GM10248 (cell line): Measurements from ENCODE around the gene GAN.
"Not testable (repeated sequence)": the region's sequence is repeated elsewhere in the genome, so short reads cannot be mapped to it uniquely, and the experiment has no call there.

Experiments
- CTCF ChIA-PET: fragments of 300-600 bp; sonication (Branson Sonifier 250); formaldehyde crosslinking; extraction: SDS; loops from one replicate; lab custom pipeline; 2021; ENCODE audit warnings: antibody characterized with exemption; lab: Yijun Ruan, JAX
- POLR2A ChIA-PET: fragments of 350-650 bp; sonication (Branson Sonifier 250); formaldehyde crosslinking; extraction: SDS; loops from one replicate; lab custom pipeline; 2020; ENCODE audit warnings: antibody characterized with exemption; lab: Yijun Ruan, JAX
- DNase-seq: peaks from one replicate; pipeline ENCODE4 v3.0.0; 2012; ENCODE audit errors: extremely low spot score
- TF ChIP-seq, protein P1 (sequence below): IDR thresholded peaks from 2 replicates; pipeline ENCODE4 v1.5.1; 2012; ENCODE audit warnings: mild to moderate bottlenecking, low read depth; ENCODE audit errors: extremely low read depth, missing control alignments, control extremely low read depth

Gene GAN

DNA sequence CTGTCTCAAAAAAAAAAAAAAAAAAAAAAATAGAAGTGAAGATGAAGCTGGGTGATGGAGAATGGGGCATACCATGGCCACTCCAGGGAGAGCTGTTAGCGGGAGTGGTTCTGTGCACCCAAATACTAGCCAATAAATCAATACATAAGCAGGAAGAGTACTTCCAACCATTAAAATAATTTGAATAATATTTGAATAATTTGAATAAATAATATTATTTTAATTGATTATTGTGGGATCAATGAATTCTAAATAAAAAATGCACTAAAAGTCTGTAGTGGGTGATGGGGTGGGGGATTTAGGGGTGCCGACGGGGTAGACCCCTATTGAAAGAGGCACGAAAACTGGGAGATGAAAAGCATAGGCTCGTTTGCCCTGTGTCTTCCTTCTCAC is 88.4 kb downstream of the GAN start:
- ChIA-PET POLR2A (interaction anchor here (0.7 kb wide), 1 partner anchor 89 kb away, joined by 6 read pairs; the partner anchor contains the start of gene GAN), CTCF (interaction anchor here (0.7 to 3.0 kb wide), 21 partner anchors 10 to 471 kb away, joined by 3 to 16 read pairs (median 3); no protein-coding TSS in a partner anchor)
- TF ChIP-seq, protein P1, sequence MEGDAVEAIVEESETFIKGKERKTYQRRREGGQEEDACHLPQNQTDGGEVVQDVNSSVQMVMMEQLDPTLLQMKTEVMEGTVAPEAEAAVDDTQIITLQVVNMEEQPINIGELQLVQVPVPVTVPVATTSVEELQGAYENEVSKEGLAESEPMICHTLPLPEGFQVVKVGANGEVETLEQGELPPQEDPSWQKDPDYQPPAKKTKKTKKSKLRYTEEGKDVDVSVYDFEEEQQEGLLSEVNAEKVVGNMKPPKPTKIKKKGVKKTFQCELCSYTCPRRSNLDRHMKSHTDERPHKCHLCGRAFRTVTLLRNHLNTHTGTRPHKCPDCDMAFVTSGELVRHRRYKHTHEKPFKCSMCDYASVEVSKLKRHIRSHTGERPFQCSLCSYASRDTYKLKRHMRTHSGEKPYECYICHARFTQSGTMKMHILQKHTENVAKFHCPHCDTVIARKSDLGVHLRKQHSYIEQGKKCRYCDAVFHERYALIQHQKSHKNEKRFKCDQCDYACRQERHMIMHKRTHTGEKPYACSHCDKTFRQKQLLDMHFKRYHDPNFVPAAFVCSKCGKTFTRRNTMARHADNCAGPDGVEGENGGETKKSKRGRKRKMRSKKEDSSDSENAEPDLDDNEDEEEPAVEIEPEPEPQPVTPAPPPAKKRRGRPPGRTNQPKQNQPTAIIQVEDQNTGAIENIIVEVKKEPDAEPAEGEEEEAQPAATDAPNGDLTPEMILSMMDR = no peak
- no peak for DNase-seq

DNA sequence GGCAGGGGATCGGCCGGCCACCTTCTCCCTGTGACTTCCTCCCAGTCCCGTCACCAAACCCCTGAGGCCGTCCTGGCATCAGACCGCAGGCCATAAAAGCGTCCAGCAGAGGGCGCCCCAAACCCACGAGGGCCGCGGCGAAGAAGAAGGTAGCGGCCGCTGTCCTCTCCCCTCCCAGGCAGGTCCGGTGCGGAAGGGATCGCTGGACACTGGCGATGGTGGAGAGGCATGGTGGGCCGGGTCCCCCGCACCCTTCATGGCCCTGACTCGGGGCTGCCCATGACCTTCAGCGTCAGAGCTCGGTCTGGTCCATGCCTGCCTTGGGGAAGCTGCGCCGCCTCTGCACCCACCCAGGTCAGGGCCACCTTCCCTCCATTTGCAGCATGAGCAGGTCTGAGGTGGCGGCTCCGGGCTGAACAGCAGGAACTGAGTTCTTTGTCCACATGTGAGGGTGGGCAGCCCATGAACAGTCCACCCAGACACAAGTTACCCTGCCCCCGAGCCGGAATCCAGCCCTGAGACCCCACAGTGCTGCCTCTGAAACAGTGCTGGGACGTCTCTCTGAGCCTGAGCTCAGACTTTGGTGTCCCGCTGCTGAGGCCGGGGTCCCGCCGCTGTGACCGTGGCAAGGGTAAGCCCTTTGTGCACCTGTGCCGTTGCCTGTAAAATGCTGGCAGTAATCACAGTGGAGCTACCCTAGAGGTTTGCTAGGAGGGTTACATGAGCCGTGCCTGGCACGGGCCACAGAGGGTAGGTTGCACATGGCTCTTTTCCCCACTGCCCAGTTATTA is 89.0 kb downstream of the GAN start:
- peak; percentile 92 for DNase-seq
- TF ChIP-seq, protein P1 = peak; percentile 97
- ChIA-PET CTCF (interaction anchor here (0.6 to 3.0 kb wide), 39 partner anchors 9 to 470 kb away, joined by 3 to 16 read pairs (median 4); no protein-coding TSS in a partner anchor), POLR2A (no interaction called here)

DNA sequence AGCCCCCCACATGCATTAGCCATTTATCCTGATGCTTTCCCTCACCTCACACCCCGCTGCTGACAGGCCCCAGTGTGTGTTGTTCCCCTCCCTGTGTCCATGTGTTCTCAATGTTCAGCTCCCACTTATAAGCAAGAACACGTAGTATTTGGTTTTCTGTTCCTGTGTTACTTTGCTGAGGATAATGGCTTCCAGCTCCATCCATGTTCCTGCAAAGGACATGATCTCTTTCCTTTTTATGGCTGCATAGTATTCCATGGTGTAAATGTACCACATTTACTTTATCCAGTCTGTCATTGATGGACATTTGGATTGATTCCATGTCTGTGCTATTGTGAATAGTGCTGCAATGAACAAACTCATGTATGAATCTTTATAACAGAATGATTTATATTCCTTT is 90.2 kb downstream of the GAN start:
- POLR2A ChIA-PET, DNase-seq: not testable (repeated sequence)
- CTCF ChIA-PET = interaction anchor here (0.7 to 3.0 kb wide), 16 partner anchors 14 to 469 kb away, joined by 3 to 16 read pairs (median 6); no protein-coding TSS in a partner anchor

DNA sequence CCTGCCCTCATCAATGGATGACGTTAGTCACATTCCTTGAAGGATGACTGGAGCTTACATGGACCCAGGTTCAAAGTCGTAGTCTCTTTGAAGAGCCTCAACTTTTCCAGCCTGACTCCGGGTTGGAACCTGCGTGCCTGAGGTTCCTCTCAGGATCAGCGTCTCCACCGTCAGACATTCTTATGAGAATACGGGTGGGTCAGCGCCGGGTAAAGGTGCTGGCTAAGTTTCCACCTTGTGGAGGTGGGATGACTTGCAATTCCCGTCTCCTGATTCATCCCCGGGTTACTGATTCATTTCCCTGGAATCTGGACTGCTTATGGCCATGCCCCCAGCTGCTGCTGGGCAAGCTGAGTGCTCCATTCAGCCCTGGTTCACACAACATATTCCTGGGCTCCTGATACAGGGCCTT is 90.9 kb downstream of the GAN start:
- POLR2A ChIA-PET = no interaction called here
- TF ChIP-seq, protein P1 = no peak
- no peak for DNase-seq
- CTCF ChIA-PET = interaction anchor here (1.9 kb wide), 1 partner anchor 332 kb away, joined by 5 read pairs; no protein-coding TSS in a partner anchor

DNA sequence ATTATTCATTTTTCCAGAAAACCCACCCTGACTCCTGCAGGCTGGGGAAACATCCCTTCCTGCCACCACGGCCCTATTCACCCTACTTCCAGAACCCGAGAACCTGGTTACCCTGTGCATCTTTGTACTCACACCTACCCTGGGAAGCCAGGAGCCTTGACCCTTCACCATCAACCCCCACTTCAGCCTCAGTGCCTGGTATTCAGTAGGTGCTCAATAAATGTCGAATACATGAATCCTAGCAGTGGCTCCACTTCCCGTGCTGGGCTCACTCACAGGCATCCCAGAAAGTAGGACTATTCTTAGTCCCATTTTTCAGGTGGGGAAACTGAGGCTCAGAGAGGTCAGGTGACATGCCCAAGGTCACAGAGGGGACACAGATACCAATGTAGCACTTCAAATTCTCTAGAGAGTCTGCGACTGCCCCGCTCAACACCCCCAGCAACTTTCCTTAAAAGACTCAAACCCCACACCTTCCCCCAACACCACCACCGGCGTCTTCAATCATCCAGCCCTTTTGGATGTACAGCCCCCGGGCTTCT is 93.7 kb downstream of the GAN start:
- ChIA-PET POLR2A (no interaction called here), CTCF (interaction anchor here (1.9 kb wide), 1 partner anchor 224 kb away, joined by 5 read pairs; no protein-coding TSS in a partner anchor)
- TF ChIP-seq, protein P1 = no peak
- no peak for DNase-seq

DNA sequence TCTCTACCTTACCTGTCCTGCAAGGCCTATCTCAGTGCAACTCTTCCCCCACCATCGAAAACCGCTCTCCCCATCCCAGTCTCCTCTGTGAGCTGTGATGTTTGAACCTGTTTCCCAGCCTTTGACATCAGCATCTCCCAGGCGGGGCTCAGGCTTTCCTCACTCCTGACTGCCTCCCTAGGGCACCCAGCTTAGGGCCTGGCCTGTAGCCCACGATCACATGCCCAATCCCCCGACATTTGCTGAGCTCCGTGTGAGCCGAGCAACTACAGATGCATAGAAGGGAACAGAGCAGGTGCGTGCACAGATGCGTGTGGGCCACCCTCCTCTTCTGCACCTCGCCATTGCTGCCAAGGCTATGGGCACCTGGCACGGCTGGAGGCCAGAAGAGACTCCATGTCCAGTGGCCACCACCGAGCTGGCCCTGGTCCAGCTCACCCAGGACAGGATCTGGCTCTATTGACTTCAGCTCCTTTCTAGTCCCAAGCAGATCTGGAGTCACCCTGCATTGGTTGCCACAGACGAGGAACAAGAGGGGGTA is 94.3 kb downstream of the GAN start:
- ChIA-PET CTCF (interaction anchor here (1.0 to 1.9 kb wide), 2 partner anchors 43 to 224 kb away, joined by 3 to 5 read pairs; no protein-coding TSS in a partner anchor), POLR2A (no interaction called here)
- DNase-seq = no peak
- TF ChIP-seq, protein P1 = no peak
